DOHH2 (cell line): ENCODE data around the gene AP5B1.
A peak's percentile ranks its signal among the peaks of the same experiment; 100 is the strongest.

Experiments
- H3F3A ChIP-seq: fragments of 200-600 bp; sonication (generic), shearing (Covaris generic); 2 replicates; pipeline ENCODE4 v1.6.0; 2016; ENCODE audit warnings: antibody characterized with exemption, mild to moderate bottlenecking; ENCODE audit not compliant: control insufficient read depth, insufficient read depth
- H3K27ac ChIP-seq: fragments of 200-600 bp; sonication (generic); 2 replicates; pipeline ENCODE4 v1.5.1; 2014; ENCODE audit warnings: low read depth, mild to moderate bottlenecking, low read length, moderate library complexity
- H3K27me3 ChIP-seq: fragments of 200-600 bp; sonication (generic); 2 replicates; pipeline ENCODE4 v1.6.1; 2014; ENCODE audit warnings: mild to moderate bottlenecking, low read length, mixed read lengths; ENCODE audit not compliant: control insufficient read depth
- H3K36me3 ChIP-seq: fragments of 200-600 bp; sonication (generic); 2 replicates; pipeline ENCODE4 v1.6.1; 2014; ENCODE audit warnings: mild to moderate bottlenecking, low read length, moderate library complexity, mixed read lengths; ENCODE audit not compliant: control insufficient read depth
- H3K4me1 ChIP-seq: fragments of 200-600 bp; sonication (generic); 2 replicates; pipeline ENCODE4 v1.6.1; 2014; ENCODE audit warnings: mild to moderate bottlenecking, low read length, mixed read lengths; ENCODE audit not compliant: control insufficient read depth
- H3K4me2 ChIP-seq: fragments of 200-600 bp; sonication (generic); 2 replicates; pipeline ENCODE4 v1.6.0; 2014; ENCODE audit warnings: mild to moderate bottlenecking, low read length, moderate library complexity
- H3K4me3 ChIP-seq: fragments of 200-600 bp; sonication (generic); 2 replicates; pipeline ENCODE4 v1.5.1; 2014; ENCODE audit warnings: mild to moderate bottlenecking, low read length, mixed read lengths
- H3K79me2 ChIP-seq: fragments of 200-600 bp; sonication (generic); 2 replicates; pipeline ENCODE4 v1.6.1; 2014; ENCODE audit warnings: mild to moderate bottlenecking, low read length, mixed read lengths; ENCODE audit not compliant: control insufficient read depth
- H3K9me2 ChIP-seq: fragments of 200-600 bp; sonication (generic); replicated peaks from 2 replicates; pipeline ENCODE4 v1.6.1; 2014; ENCODE audit warnings: mild to moderate bottlenecking, low read length, mixed read lengths; ENCODE audit not compliant: control insufficient read depth
- H3K9me3 ChIP-seq: fragments of 200-600 bp; sonication (generic); 2 replicates; pipeline ENCODE4 v1.6.1; 2014; ENCODE audit warnings: antibody characterized with exemption, low read length, mixed read lengths; ENCODE audit not compliant: control insufficient read depth, insufficient read depth
- H4K20me1 ChIP-seq: fragments of 200-600 bp; sonication (generic); 2 replicates; pipeline ENCODE4 v1.6.0; 2014; ENCODE audit warnings: low read depth, mild to moderate bottlenecking, antibody characterized with exemption, low read length, moderate library complexity; ENCODE audit not compliant: control insufficient read depth, insufficient read depth
- CTCF ChIP-seq: fragments of 200-600 bp; sonication (generic); IDR thresholded peaks from one replicate; pipeline ENCODE4 v1.5.1; 2014; ENCODE audit warnings: antibody characterized with exemption, mild to moderate bottlenecking, low read depth, low read length; ENCODE audit not compliant: poor library complexity, severe bottlenecking
- EZH2phosphoT487 ChIP-seq: fragments of 200-600 bp; sonication (generic); IDR thresholded peaks from 2 replicates; pipeline ENCODE4 v1.6.1; 2017; ENCODE audit warnings: borderline replicate concordance, mild to moderate bottlenecking, antibody characterized with exemption, low read length, moderate library complexity, mixed read lengths

The AP5B1 gene

GRCh38 chr11:65786786-65787636 lies 6.2 kb upstream of the AP5B1 start, which contains the start of gene OVOL1:
OVOL1 (plus strand) TSS chr11:65787063; CDS start chr11:65787374, 311 bp downstream.
- Histone ChIP-seq H3F3A (no peaks in the 10 kb centered on the region), H3K27ac (no peak within 1 kb of the TSS), H3K4me1 (peaks cover 43% of the 10 kb centered on the region), H3K9me3 (no peaks in the 10 kb centered on the region), H3K4me3 (peak within 1 kb of the TSS; percentile 61), H3K79me2 (no peaks in the 10 kb centered on the region), H3K4me2 (peak within 1 kb of the TSS; percentile 79), H3K27me3 (peaks cover 64% of the 10 kb centered on the region), H3K36me3 (no peaks in the 10 kb centered on the region), H4K20me1 (no peaks in the 10 kb centered on the region; the same call in 1 of the 2 replicates), H3K9me2 (no peaks in the 10 kb centered on the region)
- peak; percentile 98 for TF ChIP-seq EZH2phosphoT487
- no peak for TF ChIP-seq CTCF

DNA sequence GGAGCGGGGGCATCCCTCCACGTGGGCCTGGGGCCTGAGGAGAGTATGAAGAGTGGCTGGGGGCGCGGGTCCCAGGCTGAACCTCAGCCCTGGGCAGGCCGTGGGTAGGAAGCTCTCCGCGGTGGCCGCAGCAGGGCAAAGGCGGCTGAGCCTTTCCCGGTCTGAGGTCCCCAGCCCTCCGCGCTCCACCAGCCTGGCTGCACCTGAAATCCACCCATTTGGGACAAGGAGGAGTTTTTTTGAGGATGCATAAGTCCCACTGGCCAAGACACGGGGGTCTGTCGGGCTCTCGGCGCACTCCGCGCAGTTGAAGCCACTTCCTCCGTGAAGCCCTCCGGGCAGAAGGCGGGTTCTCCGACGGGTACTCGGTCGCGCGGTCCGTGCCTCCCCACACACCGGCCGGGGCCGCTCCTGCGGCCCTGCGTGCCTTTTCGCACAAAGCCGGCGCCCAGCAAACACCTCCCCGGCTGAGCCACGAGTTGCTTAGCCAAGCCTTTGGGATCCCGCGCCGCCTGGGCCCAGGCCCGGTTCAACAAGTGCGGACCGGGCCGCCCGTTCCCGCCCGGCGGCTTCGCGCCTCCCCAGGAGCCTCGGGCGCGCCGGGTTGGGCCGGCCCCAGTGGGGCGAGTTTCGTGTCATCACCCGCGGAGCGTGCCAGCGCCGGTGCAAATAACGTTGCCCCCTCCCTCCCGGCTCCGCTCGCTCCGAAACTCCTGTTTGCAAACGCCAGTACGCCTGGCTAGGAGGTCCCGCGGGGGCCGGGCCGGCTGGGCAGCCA lies 5.4 kb upstream of the AP5B1 start:
- Histone ChIP-seq H3K36me3 (no peaks in the 10 kb centered on the region), H3K27me3 (peaks cover 66% of the 10 kb centered on the region), H3F3A (no peaks in the 10 kb centered on the region), H3K79me2 (no peaks in the 10 kb centered on the region), H3K9me2 (no peaks in the 10 kb centered on the region), H4K20me1 (no peaks in the 10 kb centered on the region; the same call in 1 of the 2 replicates), H3K4me2 (peak overlapping the region; percentile 27; the same call in 1 of the 2 replicates), H3K9me3 (no peaks in the 10 kb centered on the region), H3K27ac (no peak overlapping the region), H3K4me1 (peaks cover 40% of the 10 kb centered on the region), H3K4me3 (no peak overlapping the region; the same call in 1 of the 2 replicates)
- TF ChIP-seq EZH2phosphoT487: peak; percentile 87
- TF ChIP-seq CTCF: no peak

DNA sequence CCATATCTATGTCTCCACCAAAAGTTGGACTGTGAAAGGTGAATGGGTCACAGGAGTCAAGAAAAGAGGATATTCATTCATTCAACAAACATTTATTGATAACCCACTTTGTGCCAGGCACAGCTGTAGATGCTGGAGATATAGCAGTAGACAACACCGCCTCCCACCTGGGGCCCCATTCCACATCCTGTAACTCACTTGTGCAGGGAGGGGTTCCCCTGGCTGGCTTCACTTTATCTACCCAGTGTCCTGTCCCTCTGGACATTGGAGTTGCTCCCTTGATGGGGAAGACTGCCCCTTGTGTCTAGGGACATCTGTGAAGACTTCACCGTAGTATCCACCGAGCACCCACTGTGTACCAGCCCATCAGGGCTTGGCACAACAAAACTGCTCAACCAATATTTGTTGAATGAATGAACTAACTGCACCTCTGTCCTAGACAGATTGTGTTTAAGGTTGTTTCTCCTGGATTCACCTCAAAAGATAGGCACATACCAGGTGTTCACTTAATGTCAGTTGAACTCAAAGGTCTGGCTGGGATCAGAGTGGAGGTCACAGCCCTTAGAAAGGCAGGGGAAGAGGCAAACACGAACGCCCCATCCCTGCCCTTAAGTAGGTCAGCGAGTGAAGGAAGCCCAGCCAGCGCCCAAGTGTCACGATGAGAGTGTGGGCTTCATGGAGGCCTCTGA lies 4.7 kb upstream of the AP5B1 start:
- TF ChIP-seq EZH2phosphoT487: no peak
- TF ChIP-seq CTCF: no peak
- H3K4me3 ChIP-seq: no peak overlapping the region
- peaks cover 38% of the 10 kb centered on the region for H3K4me1 ChIP-seq
- no peak overlapping the region for H3K27ac ChIP-seq
- no peaks in the 10 kb centered on the region for H3K9me2 ChIP-seq
- H3K36me3 ChIP-seq: peaks cover 2% of the 10 kb centered on the region; the same call in 1 of the 2 replicates
- no peaks in the 10 kb centered on the region for H3F3A ChIP-seq
- H3K27me3 ChIP-seq: peaks cover 65% of the 10 kb centered on the region
- no peak overlapping the region for H3K4me2 ChIP-seq
- no peaks in the 10 kb centered on the region; the same call in 1 of the 2 replicates for H4K20me1 ChIP-seq
- H3K79me2 ChIP-seq: peaks cover under 1% of the 10 kb centered on the region
- no peaks in the 10 kb centered on the region for H3K9me3 ChIP-seq
